ENCODE data around the gene SUGP1.
A peak's percentile ranks its signal among the peaks of the same experiment; 100 is the strongest.

SUGP1 gene

GRCh38 chr19:19329126-19329525 is 8.8 kb upstream of the SUGP1 start:
- Histone ChIP-seq H2AFZ (ENCODE audit: low read depth, low read length) (no peak overlapping the region), H4K20me1 (ENCODE audit: insufficient read depth, low read length) (peaks cover 40% of the 10 kb centered on the region), H3K27ac (ENCODE audit: low read length) (no peak overlapping the region), H3K4me2 (ENCODE audit: insufficient read depth, low read length) (no peak overlapping the region), H3K9me3 (ENCODE audit: insufficient read depth, low read length, severe bottlenecking) (no peaks in the 10 kb centered on the region), H3K4me1 (ENCODE audit: insufficient read depth, low read length) (no peaks in the 10 kb centered on the region), H3K36me3 (ENCODE audit: insufficient read depth, low read length) (peaks cover 76% of the 10 kb centered on the region), H3K4me3 (ENCODE audit: low read depth in 1 of 2, low read length in 2 of 2) (no peak overlapping the region), H3K9ac (ENCODE audit: low read depth, low read length) (no peak overlapping the region), H3K79me2 (ENCODE audit: insufficient read depth, low read length) (peaks cover 87% of the 10 kb centered on the region), H3K27me3 (ENCODE audit: insufficient read depth, low read length, poor library complexity) (no peaks in the 10 kb centered on the region)
- DNase-seq: no peak
- no peak for TF ChIP-seq CTCF (IDR thresholded peaks at IDR 0.05; ENCODE audit: borderline replicate concordance, extremely low read depth, low read length, poor library complexity, severe bottlenecking)
- no peak for TF ChIP-seq EZH2 (IDR thresholded peaks at IDR 0.05; ENCODE audit: borderline replicate concordance, low read depth, low read length, severe bottlenecking)
- no peak for ATAC-seq (ENCODE audit: insufficient read depth, low read depth)

GRCh38 chr19:19327672-19328071 is 7.4 kb upstream of the SUGP1 start:
- ATAC-seq (ENCODE audit: insufficient read depth, low read depth) (no peak), DNase-seq (no peak)
- no peak overlapping the region for H3K4me2 ChIP-seq (ENCODE audit: insufficient read depth, low read length)
- peaks cover 9% of the 10 kb centered on the region for H3K4me1 ChIP-seq (ENCODE audit: insufficient read depth, low read length)
- H3K27me3 ChIP-seq (ENCODE audit: insufficient read depth, low read length, poor library complexity): no peaks in the 10 kb centered on the region
- peaks cover 34% of the 10 kb centered on the region for H4K20me1 ChIP-seq (ENCODE audit: insufficient read depth, low read length)
- TF ChIP-seq CTCF (IDR thresholded peaks at IDR 0.05; ENCODE audit: borderline replicate concordance, extremely low read depth, low read length, poor library complexity, severe bottlenecking) (no peak), EZH2 (IDR thresholded peaks at IDR 0.05; ENCODE audit: borderline replicate concordance, low read depth, low read length, severe bottlenecking) (no peak)
- peaks cover 87% of the 10 kb centered on the region for H3K79me2 ChIP-seq (ENCODE audit: insufficient read depth, low read length)
- H2AFZ ChIP-seq (ENCODE audit: low read depth, low read length): no peak overlapping the region
- no peaks in the 10 kb centered on the region for H3K9me3 ChIP-seq (ENCODE audit: insufficient read depth, low read length, severe bottlenecking)
- peaks cover 69% of the 10 kb centered on the region for H3K36me3 ChIP-seq (ENCODE audit: insufficient read depth, low read length)
- no peak overlapping the region for H3K27ac ChIP-seq (ENCODE audit: low read length)
- H3K4me3 ChIP-seq (ENCODE audit: low read depth in 1 of 2, low read length in 2 of 2): no peak overlapping the region
- H3K9ac ChIP-seq (ENCODE audit: low read depth, low read length): no peak overlapping the region

- Histone ChIP-seq H2AFZ (ENCODE audit: low read depth, low read length) (no peak overlapping the region), H3K4me1 (ENCODE audit: insufficient read depth, low read length) (peaks cover 32% of the 10 kb centered on the region), H3K9me3 (ENCODE audit: insufficient read depth, low read length, severe bottlenecking) (no peaks in the 10 kb centered on the region), H3K4me3 (ENCODE audit: low read depth in 1 of 2, low read length in 2 of 2) (no peak overlapping the region), H3K79me2 (ENCODE audit: insufficient read depth, low read length) (peaks cover 88% of the 10 kb centered on the region), H3K27ac (ENCODE audit: low read length) (no peak overlapping the region), H4K20me1 (ENCODE audit: insufficient read depth, low read length) (peaks cover 20% of the 10 kb centered on the region), H3K36me3 (ENCODE audit: insufficient read depth, low read length) (peaks cover 43% of the 10 kb centered on the region), H3K4me2 (ENCODE audit: insufficient read depth, low read length) (peak overlapping the region; percentile 31; the same call in 1 of the 2 replicates), H3K27me3 (ENCODE audit: insufficient read depth, low read length, poor library complexity) (no peaks in the 10 kb centered on the region), H3K9ac (ENCODE audit: low read depth, low read length) (no peak overlapping the region)
- ATAC-seq (ENCODE audit: insufficient read depth, low read depth) (no peak), DNase-seq (no peak)
- TF ChIP-seq CTCF (IDR thresholded peaks at IDR 0.05; ENCODE audit: borderline replicate concordance, extremely low read depth, low read length, poor library complexity, severe bottlenecking) (no peak), EZH2 (IDR thresholded peaks at IDR 0.05; ENCODE audit: borderline replicate concordance, low read depth, low read length, severe bottlenecking) (no peak)
Measured at GRCh38 chr19:19324059-19324770, 3.9 kb upstream of the SUGP1 start.

Measured in DND-41 (cell line).